Measurements from ENCODE around the gene ZNF555.

Gene ZNF555

DNA sequence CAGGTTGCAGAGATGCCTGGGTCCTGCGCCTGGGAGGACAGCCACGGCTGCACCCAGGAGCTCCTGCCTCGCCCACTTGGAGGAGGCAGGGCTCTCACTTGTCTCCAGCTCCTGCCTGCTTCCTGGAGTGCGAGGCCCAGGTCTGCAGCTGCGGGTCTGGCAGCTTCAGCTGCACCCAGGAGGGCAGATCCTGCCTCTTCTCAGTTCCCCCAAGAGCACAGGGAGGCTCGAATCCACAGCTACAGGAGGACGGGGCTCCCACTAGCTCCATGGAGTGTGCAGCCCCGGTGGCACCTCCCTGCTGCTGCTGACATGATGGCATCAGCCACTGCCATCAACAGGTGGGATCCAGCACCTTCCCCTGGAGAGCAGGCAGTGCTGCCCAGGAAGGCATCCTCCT lies 17.1 kb upstream of the ZNF555 start:
- DNase-seq (ENCODE audit: low read depth in 2 of 2, low spot score in 1 of 2) = no peak

DNA sequence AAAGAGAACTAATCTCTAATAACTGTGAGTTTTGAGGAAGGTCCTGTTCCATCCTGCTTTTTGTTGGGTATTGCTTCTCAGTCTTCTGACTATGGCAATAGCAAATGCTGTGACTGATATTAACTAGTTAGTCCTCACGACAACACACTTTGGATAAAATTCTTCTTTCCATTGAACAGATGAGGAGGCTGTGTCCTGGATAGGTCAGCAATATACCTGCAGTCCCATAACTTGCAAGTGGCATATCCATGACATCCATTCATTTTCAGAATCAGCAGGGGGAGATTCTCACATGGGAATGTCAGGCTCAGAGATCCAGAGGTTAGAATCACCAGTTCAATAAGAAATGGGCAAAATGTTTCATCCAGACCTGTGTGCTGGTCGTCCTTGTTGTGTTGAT lies 14.3 kb upstream of the ZNF555 start:
- DNase-seq (ENCODE audit: low read depth in 2 of 2, low spot score in 1 of 2) = no peak

DNA sequence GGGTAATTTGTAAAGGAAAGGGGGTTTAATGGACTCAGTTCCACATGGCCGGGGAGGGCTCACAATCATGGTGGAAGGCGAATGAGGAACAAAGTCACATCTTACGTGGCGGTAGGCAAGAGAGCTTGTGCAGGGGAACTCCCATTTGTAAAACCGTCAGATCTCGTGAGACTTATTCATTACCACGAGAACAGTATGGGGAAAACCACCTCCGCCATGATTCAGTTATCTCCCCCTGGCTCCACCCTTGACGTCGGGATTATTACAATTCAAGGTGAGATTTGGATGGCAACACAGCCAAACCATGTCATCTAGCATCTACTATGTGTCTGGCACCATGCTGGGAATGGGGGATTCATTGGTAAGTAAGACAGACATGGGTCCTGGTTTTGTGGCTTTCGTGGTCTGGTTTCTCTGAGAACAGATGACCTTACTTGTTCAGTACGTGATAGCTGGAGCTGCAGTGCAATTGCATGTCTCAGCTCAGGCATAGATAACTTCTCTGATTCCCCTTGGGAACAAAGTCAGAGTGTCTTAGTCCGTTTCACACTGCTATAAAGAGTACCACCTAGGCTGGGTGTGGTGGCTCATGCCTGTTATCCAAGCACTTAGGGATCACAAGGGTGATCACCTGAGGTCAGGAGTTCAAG lies 13.3 kb upstream of the ZNF555 start:
- no peak for DNase-seq (ENCODE audit: low read depth in 2 of 2, low spot score in 1 of 2)

DNA sequence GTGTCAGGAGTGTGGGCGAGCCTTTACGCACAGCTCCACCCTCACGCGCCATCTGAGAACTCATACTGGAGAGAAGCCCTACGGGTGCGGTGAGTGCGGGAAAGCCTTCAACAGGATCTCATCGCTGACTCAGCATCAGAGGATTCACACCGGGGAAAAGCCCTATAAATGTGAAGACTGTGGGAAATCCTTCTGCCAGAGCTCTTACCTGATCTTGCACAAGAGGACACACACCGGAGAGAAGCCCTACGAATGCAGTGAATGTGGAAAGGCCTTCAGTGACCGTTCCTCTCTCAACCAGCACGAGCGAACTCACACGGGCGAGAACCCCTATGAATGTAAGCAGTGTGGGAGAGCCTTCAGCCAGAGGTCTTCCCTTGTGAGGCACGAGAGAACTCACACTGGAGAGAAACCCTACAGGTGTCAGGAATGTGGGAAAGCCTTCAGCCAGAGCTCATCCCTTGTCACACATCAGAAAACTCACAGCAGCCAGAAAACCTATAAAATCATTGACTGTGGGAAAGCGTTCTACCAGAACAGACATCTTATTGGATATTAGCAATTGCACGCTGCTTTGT lies 6.9 kb upstream of the ZNF555 start:
- no peak for DNase-seq (ENCODE audit: low read depth in 2 of 2, low spot score in 1 of 2)

DNA sequence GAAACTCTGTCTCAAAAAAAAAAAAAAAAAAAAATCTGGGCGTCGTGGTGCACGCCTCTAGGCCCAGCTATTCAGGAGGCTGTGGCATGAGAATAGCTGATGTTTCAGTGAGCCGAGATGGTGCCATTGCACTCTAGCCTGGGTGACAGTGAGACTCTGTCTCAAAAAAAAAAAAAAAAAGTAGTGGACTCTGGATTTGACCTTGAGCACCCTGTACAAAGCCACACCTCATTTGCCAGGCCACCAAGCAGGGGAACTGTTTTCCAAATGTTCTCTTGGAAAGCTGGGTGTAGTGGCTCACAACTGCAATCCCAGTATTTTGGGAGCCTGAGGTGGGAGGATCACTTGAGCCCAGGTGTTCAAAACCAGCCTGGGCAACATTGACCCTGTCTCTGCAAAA lies 3.8 kb upstream of the ZNF555 start:
- DNase-seq (ENCODE audit: low read depth in 2 of 2, low spot score in 1 of 2) = no peak

DNA sequence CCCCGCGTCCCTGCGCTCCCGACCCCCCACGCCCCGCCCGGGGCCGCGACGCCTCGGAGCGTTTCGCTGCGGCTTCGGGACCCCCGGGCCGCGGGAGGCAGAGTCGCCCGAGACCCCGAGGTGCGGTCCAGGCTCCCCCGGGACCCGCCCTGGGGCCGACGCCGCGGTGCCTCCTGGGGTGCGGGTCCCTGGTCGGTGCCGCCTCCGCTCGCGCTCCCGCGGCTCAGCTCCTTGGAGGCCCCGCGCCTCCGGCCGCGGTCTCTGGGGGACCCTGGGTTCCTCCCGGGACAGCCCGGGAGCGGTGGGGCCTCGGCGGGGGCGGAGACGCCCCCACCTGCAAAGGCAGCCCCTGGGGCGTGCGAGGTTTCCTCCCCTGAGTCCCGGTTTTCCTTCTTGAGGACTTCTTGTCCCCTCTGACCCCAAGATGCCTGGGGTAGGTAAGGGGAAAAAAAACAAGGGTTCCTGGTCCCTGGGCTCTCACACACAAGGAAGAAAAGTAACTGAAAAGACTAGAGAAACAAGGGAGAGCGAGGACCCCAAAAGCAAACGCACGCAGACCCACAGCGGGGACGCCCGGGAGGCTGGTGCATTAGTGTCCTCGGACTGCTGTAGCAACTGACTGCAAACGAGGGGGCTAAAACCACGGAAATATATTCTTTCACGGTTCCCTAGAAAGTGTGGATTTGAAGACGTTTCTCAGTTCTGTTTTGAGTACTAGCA lies 740 bp downstream of the ZNF555 start:
- no peak for DNase-seq (ENCODE audit: low read depth in 2 of 2, low spot score in 1 of 2)

DNA sequence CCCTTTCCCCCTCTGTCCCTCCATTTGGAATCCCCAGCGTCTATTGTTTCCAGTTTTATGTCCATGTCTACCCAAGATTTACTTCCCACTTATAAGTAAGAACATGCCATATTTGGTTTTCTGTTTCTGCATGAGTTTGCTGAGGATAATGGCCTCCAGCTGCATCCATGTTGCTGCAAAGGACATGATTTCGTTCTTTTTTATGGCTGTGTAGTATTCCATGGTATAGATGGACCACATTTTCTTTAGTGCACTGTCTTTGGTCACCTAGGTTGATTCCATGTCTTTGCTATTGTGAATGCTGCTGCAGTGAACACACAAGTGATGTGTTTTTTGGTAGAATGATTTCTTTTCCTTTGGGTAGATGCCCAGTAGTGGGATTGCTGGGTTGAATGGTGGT lies 3.8 kb downstream of the ZNF555 start:
- no peak for DNase-seq (ENCODE audit: low read depth in 2 of 2, low spot score in 1 of 2)

DNA sequence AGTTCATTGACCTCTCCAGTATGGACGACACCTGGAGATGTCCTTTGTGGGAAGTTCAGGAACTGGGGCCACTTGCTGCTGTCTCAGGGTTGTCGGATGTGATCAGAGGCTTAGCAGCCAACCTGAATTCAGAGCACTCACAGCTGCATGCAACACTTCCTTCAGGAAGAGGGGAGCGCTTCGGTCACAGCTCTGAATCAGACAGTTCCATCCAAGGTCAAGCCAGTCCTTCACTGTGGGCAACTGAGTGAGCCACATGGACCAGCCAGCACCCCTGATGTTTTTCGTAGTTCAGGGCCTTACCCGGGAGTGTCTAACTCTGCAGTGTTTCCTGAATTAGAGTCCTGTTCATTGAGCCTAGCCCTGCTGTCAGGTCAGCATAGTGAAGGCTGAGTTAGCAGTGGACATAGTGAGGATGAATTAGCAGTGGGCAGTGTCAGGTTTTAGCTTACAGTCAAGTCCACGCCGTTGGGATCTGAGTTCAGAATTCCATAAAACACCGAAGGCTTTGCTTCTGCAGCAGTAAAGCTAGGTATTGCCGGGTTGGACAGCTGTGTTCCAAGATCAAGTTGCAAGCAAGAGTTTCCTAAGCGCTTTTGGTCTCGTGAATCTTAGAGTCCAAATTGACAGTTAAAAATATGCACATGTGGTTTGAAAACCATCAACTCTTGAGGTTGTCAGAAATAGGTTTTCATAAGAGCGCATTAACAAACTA lies 5.1 kb downstream of the ZNF555 start:
- no peak for DNase-seq (ENCODE audit: low read depth in 2 of 2, low spot score in 1 of 2)

DNA sequence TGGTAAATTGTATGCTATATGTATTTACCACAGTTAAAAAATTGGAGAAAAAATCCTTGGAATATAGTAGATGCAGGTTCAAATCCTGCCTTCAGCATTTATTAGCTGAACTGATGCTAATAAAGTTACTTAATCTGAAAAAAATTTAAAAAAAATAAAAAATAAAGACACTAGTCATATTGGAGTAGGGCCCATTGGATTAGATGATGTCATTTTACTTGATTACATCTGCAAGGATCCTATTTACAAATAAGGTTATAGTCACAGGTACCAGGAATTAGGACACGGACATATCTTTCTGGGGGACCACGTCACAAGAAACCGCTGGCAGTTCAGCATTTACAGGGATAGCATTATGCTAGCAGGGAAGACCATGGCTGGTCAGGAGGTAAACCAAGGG lies 6.2 kb downstream of the ZNF555 start:
- DNase-seq (ENCODE audit: low read depth in 2 of 2, low spot score in 1 of 2) = no peak

DNA sequence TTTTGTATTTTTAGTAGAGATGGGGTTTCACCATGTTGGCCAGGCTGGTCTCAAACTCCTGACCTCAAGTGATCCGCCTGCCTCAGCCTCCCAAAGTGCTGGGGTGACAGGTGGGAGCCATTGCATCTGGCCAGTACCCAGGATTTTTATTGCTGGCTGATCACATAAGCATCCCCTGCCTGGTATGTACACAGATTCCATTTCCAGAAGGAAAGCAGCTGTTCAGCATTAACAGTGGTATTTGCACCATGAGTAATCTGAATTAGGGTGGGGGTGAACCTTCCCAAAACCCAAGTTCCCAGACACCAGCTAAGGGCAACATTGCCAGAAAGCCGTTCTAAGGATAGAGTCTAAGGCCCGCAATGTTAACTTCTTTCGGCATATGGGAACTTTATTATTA lies 7.3 kb downstream of the ZNF555 start:
- DNase-seq (ENCODE audit: low read depth in 2 of 2, low spot score in 1 of 2) = no peak

DNA sequence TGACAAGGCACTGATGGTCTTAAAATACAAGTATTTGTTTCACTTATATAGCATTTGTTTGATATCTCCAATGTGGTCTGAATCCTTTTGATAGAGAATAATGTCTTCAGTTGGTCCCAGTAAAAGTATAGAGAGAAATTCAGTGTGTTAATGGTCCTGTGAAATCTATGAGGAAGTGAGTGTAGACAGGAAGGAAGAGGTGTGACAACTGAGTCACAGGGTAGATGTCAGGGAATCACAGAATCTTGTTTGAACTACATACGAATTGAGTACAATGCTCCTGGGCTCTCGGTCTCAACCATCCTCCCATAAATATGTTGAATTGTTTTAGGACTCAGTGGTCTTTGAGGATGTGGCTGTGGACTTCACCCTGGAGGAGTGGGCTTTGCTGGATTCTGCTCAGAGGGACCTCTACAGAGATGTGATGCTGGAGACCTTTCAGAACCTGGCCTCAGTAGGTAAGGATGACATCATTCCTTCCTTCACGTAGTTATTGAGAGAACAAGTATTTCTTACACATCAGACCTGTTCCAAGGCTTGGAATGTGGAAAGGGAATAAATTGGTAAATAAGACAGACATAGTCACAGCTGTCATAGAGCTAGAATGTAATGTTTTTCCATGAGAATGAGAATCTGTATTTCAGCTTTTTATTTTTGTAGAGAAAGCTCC lies 9.1 kb downstream of the ZNF555 start:
- no peak for DNase-seq (ENCODE audit: low read depth in 2 of 2, low spot score in 1 of 2)

DNA sequence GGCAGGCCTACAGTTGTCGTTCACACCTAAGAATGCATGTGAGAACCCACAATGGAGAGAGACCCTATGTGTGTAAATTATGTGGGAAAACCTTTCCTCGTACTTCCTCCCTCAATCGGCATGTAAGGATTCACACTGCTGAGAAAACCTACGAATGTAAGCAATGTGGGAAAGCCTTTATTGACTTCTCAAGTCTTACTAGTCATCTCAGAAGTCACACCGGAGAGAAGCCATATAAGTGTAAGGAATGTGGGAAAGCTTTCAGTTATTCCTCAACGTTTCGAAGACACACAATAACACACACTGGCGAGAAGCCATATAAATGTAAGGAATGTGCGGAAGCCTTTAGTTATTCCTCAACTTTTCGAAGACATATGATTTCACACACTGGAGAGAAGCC lies 11.3 kb downstream of the ZNF555 start:
- no peak for DNase-seq (ENCODE audit: low read depth in 2 of 2, low spot score in 1 of 2)

DNA sequence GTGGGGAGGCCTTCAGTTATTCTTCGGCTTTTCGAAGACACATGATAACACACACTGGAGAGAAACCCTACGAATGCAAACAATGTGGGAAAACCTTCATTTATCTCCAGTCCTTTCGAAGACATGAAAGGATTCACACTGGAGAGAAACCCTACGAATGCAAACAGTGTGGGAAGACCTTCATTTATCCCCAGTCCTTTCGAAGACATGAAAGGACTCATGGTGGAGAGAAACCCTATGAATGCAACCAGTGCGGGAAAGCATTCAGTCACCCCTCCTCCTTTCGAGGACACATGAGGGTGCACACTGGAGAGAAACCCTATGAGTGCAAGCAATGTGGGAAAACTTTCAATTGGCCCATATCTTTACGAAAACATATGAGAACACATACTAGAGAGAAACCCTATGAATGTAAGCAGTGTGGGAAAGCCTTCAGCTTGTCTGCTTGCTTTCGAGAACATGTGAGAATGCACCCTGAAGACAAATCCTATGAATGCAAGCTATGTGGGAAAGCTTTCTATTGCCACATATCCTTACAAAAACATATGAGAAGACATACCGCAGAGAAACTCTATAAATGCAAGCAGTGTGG lies 11.8 kb downstream of the ZNF555 start:
- DNase-seq (ENCODE audit: low read depth in 2 of 2, low spot score in 1 of 2) = no peak

DNA sequence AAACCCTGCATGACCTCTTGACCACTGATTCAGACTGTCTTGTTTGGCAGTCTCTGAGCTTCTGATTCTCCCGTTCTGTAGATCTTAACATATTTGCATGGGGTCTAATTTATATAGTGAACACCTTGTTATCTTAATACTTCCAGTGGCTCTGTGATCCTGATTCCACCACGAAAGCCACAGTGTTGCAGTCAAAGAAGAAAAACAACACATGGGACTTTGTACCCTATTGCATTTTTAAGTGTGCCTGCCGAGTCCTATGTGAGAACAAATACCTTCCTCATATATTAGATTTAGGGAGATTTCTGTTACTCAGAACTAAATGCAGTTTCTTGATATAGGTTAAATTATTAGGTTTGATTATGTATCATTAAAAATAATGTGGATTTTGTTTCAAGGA lies 13.6 kb downstream of the ZNF555 start:
- no peak for DNase-seq (ENCODE audit: low read depth in 2 of 2, low spot score in 1 of 2)

DNA sequence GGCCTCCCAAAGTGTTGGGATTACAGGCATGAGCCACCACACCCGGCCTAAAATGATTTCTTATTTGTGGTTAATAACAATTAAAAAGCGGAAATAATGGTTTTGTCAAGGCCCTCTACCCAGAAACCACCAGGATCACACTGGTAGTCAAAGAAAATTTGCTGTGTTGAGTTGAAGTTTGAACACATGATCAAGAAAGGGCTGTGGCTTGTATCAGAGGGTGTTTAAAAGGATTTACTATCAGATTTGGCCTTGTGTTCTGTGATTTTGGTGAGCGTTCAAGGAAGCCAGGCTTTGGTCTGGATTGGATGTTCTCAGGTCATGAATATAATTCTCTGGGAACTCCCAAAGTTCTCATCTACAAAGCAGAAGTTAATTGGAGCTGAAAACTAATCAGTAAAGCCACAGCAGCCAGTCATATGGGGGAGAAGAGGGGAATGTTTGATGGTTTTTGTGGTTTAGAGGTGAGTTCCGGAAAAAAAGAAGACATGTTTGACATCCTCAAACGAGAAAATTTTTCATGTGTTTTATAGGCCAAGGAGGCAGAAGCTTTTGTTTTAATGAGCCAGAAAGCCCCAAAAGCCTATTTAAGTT lies 15.3 kb downstream of the ZNF555 start:
- no peak for DNase-seq (ENCODE audit: low read depth in 2 of 2, low spot score in 1 of 2)

DNA sequence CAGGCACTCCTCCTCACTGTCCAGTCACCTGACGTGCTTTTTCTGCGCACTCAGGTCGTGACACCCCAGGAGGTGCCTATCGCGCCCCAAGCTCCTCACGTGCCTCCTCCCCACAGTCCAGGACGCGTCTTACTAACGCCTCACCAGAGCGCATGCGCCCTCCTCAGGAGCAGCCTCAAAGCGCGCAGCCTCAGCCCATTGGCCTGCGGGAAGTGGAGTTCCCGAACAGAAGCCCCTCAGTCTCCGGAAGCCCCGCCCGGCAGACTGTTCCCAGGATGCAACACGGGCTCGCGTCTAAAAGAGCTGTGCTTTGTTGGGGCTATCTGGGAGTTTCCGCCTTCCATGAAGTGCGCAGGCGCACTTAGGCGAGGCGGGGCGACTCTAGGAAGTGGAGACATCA lies 17.6 kb downstream of the ZNF555 start:
- DNase-seq (ENCODE audit: low read depth in 2 of 2, low spot score in 1 of 2) = no peak

DNA sequence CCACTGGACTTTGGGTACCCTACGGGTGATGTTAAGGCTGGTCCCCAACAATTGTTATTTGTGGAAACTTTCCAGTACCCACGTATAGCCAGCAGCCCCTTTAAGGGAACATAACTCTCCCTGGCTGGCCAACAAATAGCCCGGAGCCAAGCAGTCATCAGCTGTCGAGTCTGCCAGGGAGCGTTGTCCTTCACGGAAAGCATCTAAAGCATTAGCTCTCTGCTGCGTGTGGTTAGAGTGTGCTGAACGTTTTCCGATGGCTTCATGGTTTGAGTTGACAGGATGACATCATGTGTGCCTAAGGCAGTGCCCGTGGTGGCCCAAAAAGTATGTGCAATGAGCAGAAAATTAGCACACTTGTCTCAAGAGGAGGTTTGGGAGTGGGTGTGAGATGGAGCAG lies 22.5 kb downstream of the ZNF555 start:
- DNase-seq (ENCODE audit: low read depth in 2 of 2, low spot score in 1 of 2) = no peak

DNA sequence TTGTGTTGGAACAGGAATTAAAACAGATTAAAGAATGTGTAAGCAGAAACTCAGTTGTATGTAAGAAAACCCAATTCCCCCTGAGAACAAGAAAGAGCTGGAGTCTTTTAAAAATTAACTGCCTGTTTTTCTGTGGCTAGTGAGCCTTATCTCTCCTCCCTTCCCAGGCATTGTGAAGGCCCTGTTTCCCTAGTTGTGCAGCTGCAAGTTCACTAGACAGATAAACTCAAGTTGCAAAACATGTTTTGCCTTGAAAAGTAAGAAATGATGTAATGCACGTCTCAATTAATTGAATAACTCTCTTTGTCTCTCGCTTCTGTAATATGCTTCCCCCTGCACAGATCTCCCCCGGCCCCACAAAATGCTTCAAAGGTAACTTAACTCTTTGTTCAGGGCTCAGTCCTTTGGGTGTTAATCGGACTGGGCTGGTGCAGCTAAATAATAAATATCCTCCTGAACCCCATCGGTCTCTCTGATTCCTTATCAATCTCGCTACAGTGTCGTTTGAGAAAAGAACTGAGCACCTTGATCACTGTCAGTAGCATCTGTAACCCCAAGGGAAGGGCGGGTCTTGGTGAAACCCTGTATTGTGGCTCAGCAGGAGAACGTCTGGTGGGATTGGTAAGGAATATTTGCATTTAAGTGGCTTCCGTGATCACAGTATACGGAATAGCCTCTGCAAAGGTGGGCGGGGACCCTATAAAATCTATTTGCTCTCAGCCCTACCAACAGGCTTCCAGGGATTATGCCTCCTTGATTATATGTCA lies 24.2 kb downstream of the ZNF555 start:
- no peak for DNase-seq (ENCODE audit: low read depth in 2 of 2, low spot score in 1 of 2)

DNA sequence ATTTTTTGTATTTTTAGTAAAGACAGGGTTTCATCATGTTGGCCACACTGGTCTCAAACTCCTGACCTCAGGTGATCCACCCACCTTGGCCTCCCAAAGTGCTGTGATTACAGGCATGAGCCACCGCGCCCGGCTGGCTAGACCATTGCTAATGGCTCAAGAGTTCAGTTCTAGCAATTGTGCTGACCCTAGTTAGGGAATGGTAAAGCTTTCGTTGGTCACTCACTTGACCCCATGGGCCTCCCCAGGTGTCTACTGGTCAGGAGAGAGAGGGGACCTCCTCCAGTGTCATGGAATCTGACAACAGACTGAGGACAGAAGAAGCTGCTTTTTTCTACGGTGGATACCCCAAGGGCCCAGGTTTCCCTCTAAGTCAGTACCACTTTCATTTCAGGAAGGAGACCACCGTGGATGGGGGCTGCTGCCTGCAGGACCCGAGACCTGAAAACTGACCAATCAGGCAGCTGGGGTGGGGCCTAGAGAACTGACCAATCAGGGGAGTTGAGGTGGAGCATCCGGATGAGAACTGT lies 25.3 kb downstream of the ZNF555 start:
- DNase-seq (ENCODE audit: low read depth in 2 of 2, low spot score in 1 of 2) = no peak
